ENCODE measurements around the gene PEX19.
"Not testable (repeated sequence)": the region's sequence is repeated elsewhere in the genome, so short reads cannot be mapped to it uniquely, and the experiment has no call there.

The PEX19 gene, protein sequence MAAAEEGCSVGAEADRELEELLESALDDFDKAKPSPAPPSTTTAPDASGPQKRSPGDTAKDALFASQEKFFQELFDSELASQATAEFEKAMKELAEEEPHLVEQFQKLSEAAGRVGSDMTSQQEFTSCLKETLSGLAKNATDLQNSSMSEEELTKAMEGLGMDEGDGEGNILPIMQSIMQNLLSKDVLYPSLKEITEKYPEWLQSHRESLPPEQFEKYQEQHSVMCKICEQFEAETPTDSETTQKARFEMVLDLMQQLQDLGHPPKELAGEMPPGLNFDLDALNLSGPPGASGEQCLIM

DNA sequence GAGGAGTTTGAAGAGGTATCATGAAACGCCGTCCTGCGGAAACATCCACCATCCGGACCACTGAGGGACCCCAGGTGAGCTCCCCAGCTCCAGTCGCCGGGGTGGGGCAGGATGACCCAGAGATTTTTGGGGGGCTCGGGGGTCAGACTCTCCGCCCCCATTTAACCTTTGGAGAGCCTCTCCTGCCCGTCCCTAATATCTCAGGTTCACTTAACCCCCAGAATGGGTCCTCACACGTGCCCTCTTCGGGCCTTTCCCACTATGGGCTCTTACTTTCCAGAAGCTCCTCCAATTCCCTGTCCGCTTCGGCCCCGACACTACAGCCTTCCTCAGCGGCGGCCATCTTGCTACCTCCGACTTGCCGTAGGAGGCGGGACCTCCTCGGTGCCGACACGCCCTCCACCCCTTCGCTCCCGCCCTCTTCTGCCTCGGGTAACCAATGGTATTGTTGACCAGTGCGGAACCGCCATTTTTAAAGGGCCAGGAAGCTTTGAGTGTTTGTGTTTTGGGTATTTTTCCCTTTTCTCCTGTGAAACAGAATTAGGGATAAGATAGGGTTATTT is at the start of gene PEX19:
Gene PEX19, minus strand, starts transcription at position 352 of the 563 bp plus-strand sequence. Its CDS starts 9 bp downstream, at position 343.
- DNase-seq = peak; percentile 92

DNA sequence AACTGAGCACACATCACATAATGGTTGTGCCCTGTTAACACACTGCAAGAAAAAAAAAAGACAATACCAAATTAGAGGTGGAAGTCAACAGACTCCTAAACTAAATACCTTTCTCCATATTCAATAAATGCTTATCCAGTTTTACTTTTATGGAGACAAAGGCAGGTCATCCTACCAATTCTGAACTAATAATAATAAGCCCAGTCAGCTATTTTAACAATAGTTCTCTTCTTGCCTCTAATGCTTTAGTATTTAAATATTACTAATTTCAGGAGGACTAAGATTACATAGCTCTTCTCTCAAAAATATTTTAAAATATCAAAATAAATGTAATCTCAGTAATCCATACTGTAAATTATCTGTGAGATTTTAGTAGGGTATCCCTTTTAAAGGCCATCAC is 47.6 kb upstream of the PEX19 start:
- no peak for DNase-seq

DNA sequence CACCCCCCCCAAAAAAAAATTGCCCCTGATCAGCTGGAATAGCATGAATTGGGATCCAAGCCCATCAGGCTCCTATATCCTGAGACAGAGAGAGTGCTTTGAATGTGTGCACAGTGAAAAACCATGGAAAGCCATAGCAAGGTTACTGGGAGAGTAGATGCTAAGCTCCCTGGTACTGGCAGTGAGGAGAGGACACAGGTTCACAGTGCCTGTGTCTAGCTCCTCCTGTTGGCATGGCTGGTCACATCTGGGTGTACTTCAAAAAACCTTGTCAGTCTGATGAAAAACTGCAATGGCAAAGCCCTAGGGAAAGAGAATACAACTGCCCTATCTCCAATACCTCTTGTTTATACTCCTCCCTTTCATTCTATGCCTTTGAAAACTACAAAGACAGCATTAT is 45.2 kb upstream of the PEX19 start:
- no peak for DNase-seq

DNA sequence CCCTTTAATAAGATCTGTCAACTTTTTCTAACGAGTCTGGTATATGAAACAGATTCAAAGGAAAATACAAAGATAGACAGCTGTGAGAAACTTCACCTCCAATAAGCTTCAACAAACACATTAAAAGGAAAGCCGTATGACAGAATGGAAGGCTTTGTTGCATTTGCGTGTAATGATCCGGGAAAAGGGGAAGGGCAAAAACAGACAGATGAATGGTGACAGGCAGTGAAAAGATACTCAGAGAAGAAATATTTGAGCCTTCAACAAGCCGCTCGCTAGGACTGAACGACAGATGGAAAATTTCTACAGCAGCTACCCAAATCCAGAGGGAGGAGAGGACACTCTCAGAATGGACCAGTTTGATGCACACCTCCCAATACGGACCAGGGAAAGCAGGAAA is 43.3 kb upstream of the PEX19 start:
- no peak for DNase-seq

DNA sequence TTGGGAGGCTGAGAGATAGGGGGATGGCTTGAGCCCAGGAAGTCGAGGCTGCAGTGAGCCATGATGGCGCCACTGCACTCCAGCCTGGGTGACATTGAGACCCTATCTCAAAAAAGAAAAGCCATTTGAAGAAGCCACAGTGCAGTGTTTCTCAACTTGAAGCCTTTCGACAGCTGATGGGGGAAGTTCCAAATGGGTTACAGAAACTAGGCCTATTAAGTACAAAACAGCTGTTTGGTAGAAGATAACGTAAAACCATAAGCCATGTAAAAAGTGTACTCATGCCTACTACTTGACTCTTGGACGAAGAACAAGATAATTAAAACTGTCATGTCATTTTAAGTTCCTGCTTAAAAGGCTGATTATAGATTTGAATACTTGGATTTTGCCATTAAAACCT is 41.5 kb upstream of the PEX19 start:
- DNase-seq = no peak

DNA sequence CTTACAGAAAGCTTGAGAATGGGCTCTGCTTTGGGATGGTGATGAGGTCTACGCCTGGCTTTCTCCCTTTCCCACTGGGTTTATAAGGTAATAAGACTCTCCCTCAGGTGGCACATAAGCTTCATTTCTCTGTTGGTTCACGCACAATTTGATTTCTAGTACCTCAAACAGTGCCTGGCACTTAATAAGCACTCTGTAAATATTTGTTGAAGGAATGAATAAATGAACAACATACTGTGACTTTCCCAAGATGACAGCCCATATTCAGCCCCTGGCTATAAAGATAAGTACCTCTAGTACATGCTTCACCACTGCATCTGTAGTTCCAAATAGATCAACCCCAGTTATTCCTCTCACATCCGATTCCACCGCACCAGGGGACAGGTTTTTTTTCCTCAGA is 40.3 kb upstream of the PEX19 start:
- no peak for DNase-seq

DNA sequence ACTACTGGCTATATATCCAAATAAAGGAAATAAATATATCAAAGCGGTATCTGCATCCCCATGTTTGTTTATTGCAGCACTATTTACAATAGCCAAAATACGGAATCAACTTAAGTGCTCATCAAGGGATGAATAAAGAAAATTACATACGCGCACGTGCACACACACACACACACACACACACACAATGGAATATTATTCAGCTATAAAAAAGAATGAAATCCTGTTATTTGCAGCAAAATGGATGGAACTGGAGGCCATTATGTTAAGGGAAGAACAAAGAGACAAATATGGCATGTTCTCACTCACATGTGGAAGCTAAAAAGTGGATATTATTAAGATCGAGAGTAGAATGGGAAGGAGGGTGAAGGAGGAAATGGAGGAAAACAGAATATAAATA is 37.9 kb upstream of the PEX19 start:
- no peak for DNase-seq

DNA sequence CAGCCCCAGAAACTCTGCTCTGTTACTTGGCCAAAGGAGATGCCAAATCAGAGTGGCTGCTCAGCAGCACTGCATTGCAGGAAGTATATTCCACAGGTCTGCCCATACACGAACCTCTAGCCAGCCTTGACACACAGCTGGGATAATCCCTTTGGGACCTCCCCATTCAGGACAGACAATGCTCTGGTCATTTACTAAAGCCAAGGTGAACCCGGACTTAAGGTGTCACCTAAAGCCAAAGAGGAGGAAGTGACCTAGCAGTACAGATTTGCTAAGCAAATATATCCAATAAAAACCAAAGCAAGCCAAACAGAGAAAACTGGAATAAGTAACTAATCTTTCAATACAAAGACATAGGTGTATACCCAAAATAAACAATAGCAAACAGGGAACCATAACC is 30.4 kb upstream of the PEX19 start:
- no peak for DNase-seq

DNA sequence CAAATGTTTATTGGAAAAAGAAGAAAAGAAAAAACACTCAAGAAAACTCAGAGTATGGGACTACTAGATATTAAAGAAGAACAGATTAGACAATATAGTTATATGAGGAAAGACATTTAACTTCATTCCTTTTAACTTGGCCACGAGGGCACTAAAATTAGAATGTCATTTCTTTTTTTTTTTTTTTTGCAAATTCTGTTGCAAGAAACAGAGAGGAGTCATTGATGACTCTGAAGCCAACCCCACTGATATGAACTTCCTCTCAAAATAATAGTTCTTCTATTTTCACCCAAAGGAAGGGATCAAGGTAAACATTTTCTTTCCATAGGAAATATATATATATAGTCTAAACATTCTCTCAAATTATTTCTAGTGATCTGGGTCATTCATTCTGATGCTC is 24.6 kb upstream of the PEX19 start:
- DNase-seq = no peak

DNA sequence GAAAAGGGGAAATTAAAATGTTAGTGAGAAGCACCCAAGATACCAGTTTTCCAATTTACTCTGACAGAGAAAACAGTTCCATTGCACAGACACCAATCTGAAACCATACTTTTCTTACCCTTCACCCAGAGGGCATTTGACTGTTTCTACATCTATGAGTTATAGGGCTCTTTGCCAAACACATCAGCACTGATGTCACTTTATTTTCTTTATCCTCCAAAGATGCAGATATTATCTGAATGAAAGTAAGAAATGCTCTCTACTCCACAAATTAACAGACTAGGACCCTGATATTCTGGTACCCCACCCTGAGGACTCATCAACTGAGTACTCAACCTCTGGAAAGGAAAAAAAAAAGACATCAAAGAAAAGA is 24.2 kb upstream of the PEX19 start:
- DNase-seq = no peak

DNA sequence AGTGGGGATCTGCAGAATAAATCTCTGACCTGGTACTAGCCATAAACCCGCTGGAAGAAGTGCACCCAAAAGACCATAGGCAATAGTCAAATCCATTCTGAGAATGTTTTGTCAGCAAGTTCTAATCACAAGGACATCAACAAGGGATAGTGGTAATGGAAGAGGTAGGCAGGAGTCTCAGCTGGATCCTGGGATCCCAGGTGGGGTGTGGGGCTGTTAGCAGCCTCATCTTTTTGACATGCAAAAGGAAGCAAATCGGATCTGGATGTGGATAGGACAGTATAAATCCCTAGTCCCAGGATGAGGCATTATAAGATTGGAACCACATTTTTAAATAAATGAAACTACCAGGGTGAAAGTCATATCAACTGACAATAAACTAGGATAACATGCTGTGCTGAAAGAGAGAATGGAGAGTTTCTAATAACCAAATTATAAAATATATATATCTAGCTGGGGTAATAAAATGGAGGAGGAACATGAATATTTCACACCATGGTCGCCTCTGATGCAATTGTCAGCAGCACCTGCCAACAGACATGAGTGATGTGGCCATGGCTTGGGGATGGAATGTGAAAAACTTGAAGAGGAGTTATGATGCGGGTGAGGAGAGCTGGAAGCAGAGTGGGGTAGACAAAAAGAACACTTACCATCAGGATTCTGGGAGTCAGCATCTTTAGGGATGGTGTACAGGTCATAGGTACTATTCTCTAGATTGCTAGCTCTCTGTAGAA is 23.7 kb upstream of the PEX19 start:
- no peak for DNase-seq

DNA sequence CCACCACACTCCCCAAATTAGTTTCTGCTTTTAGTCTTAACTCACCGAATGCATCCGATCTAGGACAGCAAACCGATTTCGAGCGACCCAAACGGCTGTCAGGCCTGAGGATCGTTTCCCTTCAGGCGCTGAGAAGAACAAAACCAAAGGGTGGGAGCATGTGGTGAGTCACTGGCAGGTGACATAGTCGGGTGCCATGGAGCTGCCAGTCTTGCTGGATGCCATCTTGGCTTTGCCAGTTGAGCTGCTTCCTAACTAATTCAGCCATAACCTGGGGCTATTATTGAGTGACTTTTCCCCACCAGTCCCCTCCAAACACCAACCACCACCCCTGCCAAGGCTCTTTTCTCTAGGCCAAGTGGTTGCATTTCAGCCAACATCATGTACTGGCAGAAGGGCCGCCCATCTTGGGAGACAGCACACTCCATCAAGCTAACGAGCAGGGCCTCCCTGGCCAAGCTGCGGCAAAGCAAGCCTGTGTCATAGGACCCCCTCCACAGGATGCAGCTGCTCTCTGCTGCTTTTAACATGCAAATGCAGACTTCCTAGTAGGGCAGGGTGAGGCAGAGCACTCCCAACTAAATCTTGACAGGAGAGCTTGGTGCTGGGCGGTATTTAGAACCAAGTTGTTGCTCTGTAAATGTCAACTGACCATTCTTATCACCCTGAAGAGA is 22.3 kb upstream of the PEX19 start:
- DNase-seq = no peak

DNA sequence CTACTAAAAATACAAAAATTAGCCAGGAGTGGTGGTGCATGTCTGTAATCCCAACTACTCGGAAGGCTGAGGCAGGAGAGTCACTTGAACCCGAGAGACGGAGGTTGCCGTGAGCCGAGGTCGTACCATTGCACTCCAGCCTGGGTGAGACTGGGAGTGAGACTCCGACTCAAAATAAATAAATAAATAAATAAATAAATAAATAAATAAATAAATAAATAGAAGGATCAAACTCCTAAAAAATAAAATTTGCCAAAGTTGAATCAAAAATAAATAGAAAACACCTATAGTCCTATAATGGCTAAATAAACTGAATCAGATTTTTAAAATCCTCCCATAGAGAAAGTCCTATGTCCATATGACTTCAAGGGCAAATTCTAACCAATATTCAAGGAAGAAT is 15.2 kb upstream of the PEX19 start:
- no peak for DNase-seq

DNA sequence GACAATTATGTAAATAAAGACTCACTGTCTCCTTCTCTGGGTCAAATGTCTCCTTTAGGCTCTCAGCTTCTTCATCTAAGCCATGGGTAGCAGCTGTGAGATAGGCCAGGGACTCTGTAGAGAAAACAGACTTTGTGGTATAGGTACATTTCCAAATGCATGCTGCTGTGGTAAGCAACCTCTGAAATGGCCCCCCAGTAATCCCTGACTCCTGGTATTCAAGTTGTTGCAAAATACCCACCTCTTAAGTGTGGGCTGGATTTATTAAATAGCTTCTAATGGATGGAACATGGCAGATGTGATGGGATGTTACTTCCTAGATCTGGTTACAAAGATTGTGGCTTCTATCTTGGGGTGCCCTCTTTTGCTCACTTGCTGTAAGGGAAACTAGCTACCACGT is 11.1 kb upstream of the PEX19 start:
- no peak for DNase-seq

DNA sequence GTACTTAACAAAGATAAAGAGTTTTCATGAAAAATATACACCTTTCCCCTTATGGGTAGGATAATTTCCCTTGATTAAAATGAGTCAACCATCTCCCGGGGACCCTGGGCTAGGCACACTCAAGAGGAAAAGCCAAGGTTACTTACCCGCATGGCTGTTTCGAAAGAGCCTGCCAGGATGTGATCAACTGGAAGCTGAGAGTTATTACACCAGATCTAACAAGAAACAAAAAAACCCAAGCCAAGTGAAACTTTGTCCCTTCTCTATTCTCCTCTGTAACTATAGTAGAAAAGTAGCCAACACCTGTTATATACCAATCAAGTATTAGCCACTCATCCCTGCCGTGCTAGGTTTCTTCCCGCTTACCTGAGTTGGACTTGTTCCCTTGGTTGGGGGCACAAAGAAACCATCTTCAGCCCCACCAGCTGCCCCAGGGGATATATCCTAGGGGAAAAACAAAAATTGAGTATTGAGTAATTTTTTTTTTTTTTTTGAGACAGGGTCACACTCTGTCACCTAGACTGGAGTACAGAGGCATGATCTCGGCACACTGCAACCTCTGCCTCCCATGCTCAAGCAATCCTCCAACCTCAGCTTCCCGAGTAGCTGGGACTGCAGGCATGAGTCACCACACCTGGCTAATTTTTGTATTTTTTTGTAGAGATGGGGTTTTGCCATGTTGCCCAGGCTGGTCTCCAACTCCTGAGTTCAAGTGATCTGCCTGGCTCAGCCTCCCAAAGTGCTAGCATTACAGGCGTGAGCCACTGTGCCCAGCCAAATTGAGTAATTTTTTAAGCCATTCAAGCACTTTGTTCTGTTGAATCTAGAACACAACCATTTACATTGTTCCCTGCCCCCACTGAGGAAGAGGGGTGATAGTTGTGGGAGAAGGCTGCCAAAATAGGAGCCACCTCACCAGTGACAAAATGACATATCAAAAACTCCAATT is 8.4 kb upstream of the PEX19 start:
- no peak for DNase-seq

DNA sequence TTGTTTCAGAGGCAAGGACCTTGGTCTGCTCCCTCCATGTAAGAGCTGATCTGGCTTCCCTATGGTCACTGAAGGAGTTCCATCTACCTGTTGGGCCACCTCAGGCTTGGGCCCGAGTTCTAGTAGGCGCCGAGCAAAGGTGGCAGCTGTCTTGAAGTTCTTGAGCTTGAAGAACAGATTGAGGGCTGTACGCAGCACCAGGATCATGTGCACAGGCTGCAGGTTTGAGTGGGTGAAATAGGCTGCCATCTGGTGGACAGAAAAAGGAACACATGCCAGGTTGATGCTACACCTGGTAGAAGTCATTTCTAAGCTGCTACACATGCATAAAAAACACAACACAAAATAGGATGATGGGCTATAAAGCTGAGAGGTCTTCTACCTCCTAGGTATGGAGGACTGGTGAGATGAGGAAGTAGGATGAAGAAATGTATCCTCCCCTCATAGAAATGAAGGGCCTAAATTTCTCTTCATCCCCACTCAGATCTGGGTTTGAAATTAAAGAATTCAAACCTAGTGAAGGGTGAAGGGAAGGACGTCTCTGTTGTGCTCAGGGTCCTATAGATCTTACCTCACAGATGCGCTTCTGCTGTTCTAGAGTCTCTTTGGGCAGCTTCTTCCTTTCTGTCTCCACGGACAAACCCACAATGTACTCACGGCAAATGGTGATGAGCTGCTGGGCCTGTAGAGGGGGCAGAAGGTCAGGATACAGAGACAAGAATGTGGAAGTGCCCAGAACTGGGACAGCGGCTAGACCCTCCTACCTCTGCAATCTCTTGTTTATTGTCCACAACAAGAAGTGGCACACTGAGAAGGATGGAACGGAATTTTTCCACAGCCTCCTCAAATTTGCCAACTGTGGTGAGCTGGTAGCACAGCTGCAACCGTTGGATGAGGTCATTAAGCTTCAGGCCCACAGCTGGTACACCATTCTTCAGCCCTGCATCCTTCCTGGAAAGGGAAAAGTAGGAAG is 6.6 kb upstream of the PEX19 start:
- DNase-seq = peak; percentile 52

DNA sequence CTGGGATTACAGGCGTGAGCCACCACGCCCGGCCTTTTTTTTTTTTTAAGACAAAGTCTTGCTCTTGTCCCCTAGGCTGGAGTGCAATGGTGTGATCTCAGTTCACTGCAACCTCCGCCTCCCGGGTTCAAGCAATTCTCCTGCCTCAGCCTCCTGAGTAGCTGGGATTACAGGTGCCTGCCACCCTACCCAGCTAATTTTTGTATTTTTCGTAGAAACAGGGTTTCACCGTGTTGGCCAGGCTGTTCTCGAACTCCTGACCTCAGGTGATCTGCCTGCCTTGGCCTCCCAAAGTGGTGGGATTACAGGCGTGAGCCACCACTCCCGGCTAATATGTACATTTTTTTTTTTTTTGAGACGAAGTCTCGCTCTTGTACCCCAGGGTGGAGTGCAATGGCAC is 2.8 kb upstream of the PEX19 start:
- not testable (repeated sequence) for DNase-seq

DNA sequence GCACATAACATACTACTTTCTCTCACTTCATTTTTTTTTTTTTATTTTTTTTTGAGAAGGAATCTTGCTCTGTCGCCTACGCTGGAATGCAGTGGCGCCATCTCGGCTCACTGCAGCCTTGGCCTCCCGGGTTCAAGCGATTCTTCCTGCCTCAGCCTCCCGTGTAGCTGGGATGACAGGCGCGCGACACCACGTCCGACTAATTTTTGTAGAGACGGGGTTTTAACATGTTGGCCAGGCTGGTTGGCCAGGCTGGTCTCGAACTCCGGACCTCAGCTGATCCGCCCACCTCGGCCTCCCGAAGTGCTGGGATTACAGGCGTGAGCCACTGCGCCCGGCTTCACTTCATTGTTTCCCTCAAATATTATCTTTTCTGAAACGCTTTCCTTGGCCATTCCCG is 573 bp upstream of the PEX19 start:
- DNase-seq = no peak

DNA sequence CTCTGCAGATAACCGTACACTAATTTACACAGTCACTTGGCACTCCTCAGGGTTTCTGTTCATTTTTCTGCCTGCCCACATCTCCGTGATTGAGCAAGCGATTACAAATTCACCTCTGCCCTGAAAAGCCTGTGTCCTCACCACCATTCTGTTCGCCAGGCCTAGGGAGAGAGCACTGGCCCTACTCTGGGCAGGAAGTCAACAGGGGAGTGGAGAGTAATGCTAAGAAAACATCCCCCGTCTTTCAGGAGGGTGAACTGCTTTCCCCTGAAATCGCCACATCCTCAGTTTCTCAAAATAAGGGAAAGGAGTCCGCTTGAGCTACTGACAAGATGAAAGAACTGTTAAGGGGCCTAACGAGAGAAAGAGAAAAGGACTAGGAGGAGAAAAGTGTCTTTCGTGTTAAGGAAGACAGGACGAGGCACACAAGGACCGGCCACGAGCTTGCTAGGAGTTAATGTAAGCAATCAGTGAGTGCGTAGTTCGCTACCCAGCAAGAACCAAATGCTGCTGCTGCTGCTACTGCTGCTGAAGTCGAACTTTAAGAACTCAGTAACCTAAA is 632 bp downstream of the PEX19 start:
- no peak for DNase-seq

DNA sequence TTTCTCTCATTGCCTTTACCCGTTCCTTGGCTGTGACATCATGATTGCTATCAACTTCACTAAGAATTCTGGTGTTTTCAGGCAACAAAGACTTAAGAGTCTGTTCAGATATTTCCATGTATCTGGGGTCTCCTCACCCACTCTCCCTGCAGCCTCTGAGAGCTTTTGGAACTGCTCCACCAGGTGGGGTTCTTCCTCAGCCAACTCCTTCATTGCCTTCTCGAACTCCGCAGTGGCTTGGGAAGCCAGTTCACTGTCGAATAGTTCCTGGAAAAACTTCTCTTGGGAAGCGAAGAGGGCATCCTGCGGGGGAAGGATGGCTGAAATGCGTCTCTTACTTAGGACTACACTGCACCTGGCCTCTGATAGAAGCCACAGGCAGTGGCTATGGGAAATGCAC is 2.1 kb downstream of the PEX19 start:
- no peak for DNase-seq

DNA sequence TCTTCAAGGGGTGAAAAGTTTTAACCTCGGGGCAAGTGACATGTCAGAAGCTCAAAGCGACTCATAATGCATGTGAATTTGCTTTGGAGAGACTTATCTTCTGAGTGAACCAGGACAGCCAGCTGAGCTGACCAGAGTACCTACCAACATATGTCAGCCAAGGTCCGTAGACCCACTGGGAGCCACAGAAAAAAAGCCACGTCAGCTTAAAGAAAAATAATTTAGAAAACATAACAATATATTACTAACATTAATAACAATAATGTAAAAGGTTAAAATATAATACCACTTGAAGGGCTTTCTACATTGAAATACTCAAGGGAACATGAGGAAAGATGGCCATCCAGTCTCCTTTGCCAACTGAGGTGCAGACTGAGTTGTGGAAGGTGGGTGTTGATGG is 6.9 kb downstream of the PEX19 start:
- no peak for DNase-seq
